Testis (tissue), 3 donors: Measurements from ENCODE around the gene BCAS3. TPM values are rescaled to one million over a fixed set of nuclear protein-coding genes. Genes with fewer than 3 reads are reported as not detected.

Experiments used
- DNase-seq: peaks from one replicate; pipeline ENCODE4 v3.0.0-alpha.2; 2019
- H3K27ac ChIP-seq, 2 donors: fragments of 200-600 bp; sonication (generic); one replicate each; pipeline ENCODE4 v1.5.1; 2019
- H3K27me3 ChIP-seq: fragments of 200-600 bp; sonication (generic); one replicate; pipeline ENCODE4 v1.5.1; 2019
- H3K36me3 ChIP-seq: fragments of 200-600 bp; sonication (generic); one replicate; pipeline ENCODE4 v1.5.1; 2017; ENCODE audit warnings: low read depth; ENCODE audit errors: missing control alignments
- H3K4me1 ChIP-seq: fragments of 200-600 bp; sonication (generic); one replicate; pipeline ENCODE4 v1.5.1; 2019
- H3K4me3 ChIP-seq, 2 donors: fragments of 200-600 bp; sonication (generic); one replicate each; pipeline ENCODE4 v1.5.1; 2017 to 2019
- H3K9me3 ChIP-seq: fragments of 200-600 bp; sonication (generic); one replicate; pipeline ENCODE4 v1.5.1; 2017
- CTCF ChIP-seq, 3 experiments: fragments of 450-650 bp in 2 of 3; fragments of 200-600 bp in 1 of 3; sonication (generic) in 1 of 3; IDR thresholded peaks; one replicate each; pipeline ENCODE4 v1.5.1; 2016 to 2019; ENCODE audit warnings: antibody characterized with exemption in 3 of 3, mild to moderate bottlenecking in 2 of 3, moderate library complexity in 1 of 3
- POLR2A ChIP-seq: fragments of 450-650 bp; IDR thresholded peaks from one replicate; pipeline ENCODE4 v1.6.1; 2017; ENCODE audit warnings: antibody characterized with exemption, mild to moderate bottlenecking, moderate library complexity
- WGBS, 2 donors: methylation state at CpG; one replicate each; pipeline ENCODE4 v1.1.5; 2018; 5-methylcytosine and 5-hydroxymethylcytosine counted together
- intact Hi-C: fragments of 100-400 bp; cut with DNase I; formaldehyde crosslinking; loops from one replicate; pipeline ENCODE4 v1.15.1; 2023; ENCODE audit warnings: low total_unique reads
- polyA plus RNA-seq: library from polyadenylated mRNA; stranded (reverse); fragments of 350-450 nt; fragmentation: Illumina TruSeq; extraction: RNeasy Lipid Tissue Mini Kit (QIAGEN cat#74804); gene quantifications from one replicate; pipeline ENCODE4 v1.2.3, GENCODE V29; 2014; ENCODE audit warnings: low read depth, low replicate concordance; ENCODE audit not compliant: insufficient read depth
- total RNA-seq, 2 donors: library from RNA; depleted of rRNA; stranded (reverse); fragments of >200 nt; gene quantifications; one replicate each; pipeline ENCODE4 v1.2.3, GENCODE V29; 2016

The BCAS3 gene
- total and polyA plus RNA-seq, 3 donors from 2014 or later = 54.8 to 96.7 (median 73.0) TPM

DNA sequence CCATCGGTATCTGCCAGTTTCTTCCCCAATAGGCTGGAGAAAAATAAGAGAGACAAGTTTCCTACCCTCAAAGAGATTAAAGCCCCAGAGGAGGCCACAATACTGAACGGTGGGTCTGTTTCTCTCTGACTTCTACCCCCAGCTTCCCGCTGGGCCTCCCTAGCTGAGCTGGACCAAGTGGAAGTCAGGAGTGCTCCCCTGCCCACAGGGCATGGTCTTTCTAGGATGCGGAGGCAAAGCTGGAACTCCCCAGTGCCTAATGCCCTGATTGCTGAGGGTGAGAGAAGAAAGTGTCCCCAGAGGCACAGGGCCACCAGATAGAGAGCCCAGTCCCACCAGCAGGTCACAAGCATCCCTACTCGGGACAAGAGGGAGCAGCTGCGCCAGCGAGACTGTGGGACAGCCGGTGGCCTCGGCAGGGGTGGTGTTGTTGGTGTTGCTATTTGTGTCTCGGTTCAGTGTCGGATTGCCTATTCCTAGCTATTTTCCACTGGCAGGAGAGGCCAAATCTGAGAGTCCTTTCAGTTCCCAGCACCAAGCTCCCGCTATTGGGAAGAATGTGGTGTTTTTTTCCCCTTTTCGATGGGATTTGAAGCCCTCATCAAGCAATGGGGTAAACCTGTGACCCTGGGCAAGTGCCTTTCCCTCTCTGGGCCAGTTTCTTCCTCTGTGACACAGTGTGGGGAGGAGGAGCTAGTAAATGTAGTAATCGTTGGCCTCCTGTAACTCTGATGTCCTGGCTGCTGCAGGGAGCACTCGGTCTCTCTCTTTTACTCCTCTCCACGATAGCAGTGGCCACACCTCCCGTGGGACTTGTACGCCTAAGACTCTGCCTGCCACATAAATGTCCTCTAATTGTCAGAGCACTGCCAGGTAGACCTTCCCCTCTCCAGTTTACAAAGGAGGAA is 699.5 kb downstream of the BCAS3 start:
- TF ChIP-seq POLR2A (no peak), CTCF (IDR thresholded peaks at IDR 0.05) (no peak)
- 67 to 85% methylated on average over 14 to 18 of the region's 18 CpGs for WGBS, 2 donors
- Histone ChIP-seq H3K27me3 (no peaks in the 10 kb centered on the region), H3K27ac (peak overlapping the region; percentile 41 to 74), H3K4me1 (peaks cover 5% of the 10 kb centered on the region), H3K36me3 (no peaks in the 10 kb centered on the region), H3K9me3 (no peaks in the 10 kb centered on the region), H3K4me3 (no peak overlapping the region)
- DNase-seq = no peak
- intact Hi-C loops = no loop called here

GRCh38 chr17:61378658-61379456 is 701.2 kb downstream of the BCAS3 start:
- H3K9me3 ChIP-seq = no peaks in the 10 kb centered on the region
- no peaks in the 10 kb centered on the region for H3K27me3 ChIP-seq
- 82 to 89% methylated on average over 8 of the region's 8 CpGs for WGBS, 2 donors
- intact Hi-C loops = no loop called here
- H3K4me1 ChIP-seq = peaks cover 5% of the 10 kb centered on the region
- no peak overlapping the region for H3K4me3 ChIP-seq
- TF ChIP-seq CTCF (IDR thresholded peaks at IDR 0.05) = no peak
- TF ChIP-seq POLR2A = no peak
- DNase-seq = no peak
- H3K27ac ChIP-seq = peak overlapping the region in 1 of 2 donors; percentile 24
- H3K36me3 ChIP-seq = no peaks in the 10 kb centered on the region

DNA sequence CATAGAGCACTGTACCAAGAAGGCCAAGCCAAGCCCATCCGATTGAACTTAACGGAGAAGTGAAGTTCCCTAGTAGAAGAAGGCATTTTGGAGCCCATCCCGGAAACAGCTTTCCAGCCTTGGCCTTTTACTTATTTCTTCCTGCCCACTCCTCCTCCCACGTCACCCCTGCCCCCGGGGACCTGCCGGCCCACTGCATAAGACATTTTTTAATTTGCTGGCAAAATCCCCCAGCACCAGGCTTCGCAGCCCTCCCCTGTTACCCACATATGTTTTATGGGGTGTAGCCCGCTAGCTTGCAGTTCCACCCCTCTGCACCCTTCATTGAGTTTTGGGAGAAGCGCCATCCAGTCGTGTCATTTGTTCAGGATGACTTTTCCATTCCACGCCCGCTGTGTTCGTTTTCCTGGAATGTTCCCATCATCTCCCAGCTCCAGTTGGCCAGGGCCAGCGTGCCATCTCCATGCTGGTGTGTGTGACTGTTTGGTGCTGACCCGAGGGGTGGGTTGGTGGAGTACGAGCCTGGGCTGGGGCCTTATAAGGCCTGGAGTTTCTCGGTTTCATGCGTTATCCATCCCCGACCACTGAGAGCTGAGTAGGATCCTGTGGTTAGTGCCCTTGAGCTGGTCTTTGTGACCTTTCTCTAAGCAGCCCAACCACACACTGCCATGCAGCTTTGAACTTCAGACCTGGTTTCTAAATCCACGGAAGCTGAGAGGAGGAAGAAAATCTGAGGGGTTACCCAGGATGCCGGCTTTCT is 702.0 kb downstream of the BCAS3 start:
- WGBS, 2 donors = 75 to 78% methylated on average over 20 to 21 of the region's 21 CpGs

More for the DNA sequence above, 702.0 kb downstream of the BCAS3 start:
- intact Hi-C loops = no loop called here
- H3K4me3 ChIP-seq = no peak overlapping the region
- no peaks in the 10 kb centered on the region for H3K27me3 ChIP-seq
- peak overlapping the region in 1 of 2 donors; percentile 30 for H3K27ac ChIP-seq
- peaks cover 5% of the 10 kb centered on the region for H3K4me1 ChIP-seq
- TF ChIP-seq CTCF (IDR thresholded peaks at IDR 0.05) = no peak
- no peak for TF ChIP-seq POLR2A
- DNase-seq = no peak
- no peaks in the 10 kb centered on the region for H3K9me3 ChIP-seq
- H3K36me3 ChIP-seq = no peaks in the 10 kb centered on the region
